ENCODE results near the gene OR13F1. TPM values are rescaled to one million over a fixed set of nuclear protein-coding genes. Genes with fewer than 3 reads are reported as not detected.

OR13F1 gene
- total RNA-seq: not detected

GRCh38 chr9:104503963-104504362 is at the start of gene OR13F1:
OR13F1 (plus strand) TSS chr9:104504263; CDS start chr9:104504263, 0 bp downstream.

GRCh38 chr9:104527109-104527508 is 23.0 kb downstream of the OR13F1 start, which contains the start of gene OR13C4:
OR13C4 (minus strand) TSS chr9:104527209; CDS start chr9:104527209, 0 bp downstream.

GRCh38 chr9:104536756-104537155 is 32.7 kb downstream of the OR13F1 start, which contains the start of gene OR13C3:
OR13C3 (minus strand) TSS chr9:104536856; CDS start chr9:104536723, 133 bp downstream.

Other genes starting within 250 kb of the OR13F1 start
- not detected for gene OR13C4, start 22.9 kb downstream of the OR13F1 start, total RNA-seq
- not detected for gene OR13C3, start 32.6 kb downstream of the OR13F1 start, total RNA-seq
- not detected for gene OR13C8, start 64.9 kb downstream of the OR13F1 start, total RNA-seq
- gene OR13C5, start 95.2 kb downstream of the OR13F1 start, total RNA-seq: not detected
- not detected for gene OR13C2, start 101.4 kb downstream of the OR13F1 start, total RNA-seq
- gene OR13C9, start 113.9 kb downstream of the OR13F1 start, total RNA-seq: not detected
- gene OR13D1, start 190.3 kb downstream of the OR13F1 start, total RNA-seq: not detected
- 10 to 100 TPM; 19.7 to 21.1 TPM for gene NIPSNAP3A, start 243.4 kb downstream of the OR13F1 start, total RNA-seq

All from activated naive CD4-positive, alpha-beta T cell treated with anti-CD3 and anti-CD28 coated beads, Interleukin-2, amount 10 ng/mL, durations not matched to agents 5 hours and 36 hours (primary cell).